NCI-H146 treated with DMSO at 0.1 percent for 48 hours (cell line): Measurements from ENCODE around the gene FBXO2.

Experiments
- DNase-seq: peaks from one replicate; lab custom pipeline; 2025; ENCODE audit not compliant: unreplicated experiment; lab: John Stamatoyannopoulos, UW

FBXO2 gene, protein sequence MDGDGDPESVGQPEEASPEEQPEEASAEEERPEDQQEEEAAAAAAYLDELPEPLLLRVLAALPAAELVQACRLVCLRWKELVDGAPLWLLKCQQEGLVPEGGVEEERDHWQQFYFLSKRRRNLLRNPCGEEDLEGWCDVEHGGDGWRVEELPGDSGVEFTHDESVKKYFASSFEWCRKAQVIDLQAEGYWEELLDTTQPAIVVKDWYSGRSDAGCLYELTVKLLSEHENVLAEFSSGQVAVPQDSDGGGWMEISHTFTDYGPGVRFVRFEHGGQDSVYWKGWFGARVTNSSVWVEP

DNA sequence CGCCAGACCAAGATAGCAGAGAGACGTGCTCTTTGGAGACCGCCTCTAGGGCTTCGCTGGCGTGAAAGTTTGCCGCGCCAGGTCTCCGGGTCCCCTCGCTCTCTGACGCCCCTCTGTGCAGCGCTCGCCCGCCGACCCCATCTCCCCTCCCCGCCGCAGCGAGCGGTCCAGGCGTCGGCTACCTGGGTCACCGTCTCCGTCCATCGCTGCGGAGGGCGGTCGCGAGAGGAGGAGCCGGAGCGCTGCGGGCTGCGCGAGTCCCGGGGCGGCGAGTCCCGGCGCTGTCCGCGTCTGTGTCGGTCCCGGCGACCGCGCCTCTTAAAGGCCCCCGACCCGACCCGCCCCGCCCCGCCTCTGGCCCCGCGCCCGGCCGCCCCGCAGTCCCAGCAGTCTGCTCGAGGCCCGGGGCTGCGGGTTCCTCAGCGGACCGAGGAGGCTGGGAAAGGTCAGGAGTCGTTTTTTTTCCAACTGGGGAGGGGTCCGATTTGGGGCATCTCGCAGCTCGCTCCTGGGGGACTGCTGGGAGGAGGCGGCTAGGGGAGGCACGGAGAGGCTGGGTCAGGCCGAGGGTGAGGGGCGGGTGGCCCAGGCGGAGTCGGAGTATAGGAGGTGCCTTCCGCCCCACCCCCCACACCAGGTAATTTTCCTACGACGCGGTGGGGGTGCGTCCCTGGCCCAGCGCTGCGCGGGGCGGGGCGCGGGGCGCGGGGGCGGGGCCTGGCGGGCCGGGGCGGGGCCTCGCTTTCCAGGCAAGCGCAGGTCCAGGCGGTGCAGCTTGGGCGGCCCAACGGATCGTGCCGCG is at the start of gene FBXO2, which contains the start of gene FBXO44:
Gene FBXO2 (minus strand): TSS at position 293 of the 802 bp plus-strand sequence. CDS start 89 bp downstream, at position 204.
Gene FBXO44 (plus strand): TSS at position 741 of the 802 bp plus-strand sequence. CDS start 959 bp downstream, outside the sequence.
- DNase-seq = no peak

- DNase-seq = no peak
Measured at GRCh38 chr1:11703357-11704193, 49.3 kb upstream of the FBXO2 start.

DNA sequence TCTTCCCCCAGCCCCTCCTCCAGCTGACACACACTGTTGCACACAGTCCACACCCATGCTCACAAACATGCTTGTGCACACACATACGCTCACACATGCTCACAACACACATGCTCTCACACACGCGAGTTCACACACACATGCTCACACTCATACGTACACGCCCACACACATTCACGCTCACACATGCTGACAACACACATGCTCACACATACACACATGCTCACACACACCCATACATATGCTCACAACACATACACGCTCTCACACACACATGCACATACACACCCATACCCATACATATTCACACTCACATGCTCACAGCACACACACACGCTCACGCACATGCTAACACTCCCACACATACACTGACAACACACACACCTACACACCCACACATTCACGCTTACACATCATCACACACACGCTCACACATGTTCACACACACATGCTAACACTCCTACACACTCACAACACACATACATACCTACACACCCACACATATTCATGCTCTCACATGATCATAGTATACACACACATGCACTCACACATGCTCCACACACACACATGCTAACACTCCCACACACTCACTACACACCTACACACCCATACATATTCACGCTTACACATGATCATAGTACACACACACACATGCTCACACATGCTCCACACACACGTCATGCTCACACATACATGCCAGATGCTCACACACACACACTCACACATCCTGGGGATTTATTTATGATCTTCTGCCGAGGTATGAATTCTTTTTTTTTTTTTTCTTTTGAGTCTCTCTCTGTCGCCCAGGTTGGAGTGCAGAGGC is 48.0 kb upstream of the FBXO2 start:
- DNase-seq = no peak

DNA sequence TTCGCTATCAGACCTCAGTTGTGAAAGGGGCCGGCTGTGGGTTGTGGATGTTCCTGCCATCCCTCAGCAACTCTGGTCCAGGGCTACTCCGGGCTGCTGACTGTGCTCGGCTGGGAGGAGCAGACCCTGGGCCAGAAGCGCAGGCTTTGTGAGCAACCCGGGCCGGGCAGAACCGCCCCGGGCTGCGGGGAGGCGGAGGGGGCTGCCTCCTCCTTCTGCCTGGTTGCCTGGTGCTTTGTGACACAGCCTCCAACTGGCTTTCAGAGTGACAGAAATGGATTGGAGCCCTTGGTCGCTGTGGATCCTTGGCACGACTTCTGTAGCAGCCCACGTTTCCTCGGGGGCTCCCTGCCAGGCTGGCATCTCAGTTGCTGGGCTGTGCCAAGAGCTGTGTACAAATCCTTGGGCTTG is 47.3 kb upstream of the FBXO2 start:
- no peak for DNase-seq

- DNase-seq = no peak
Measured at GRCh38 chr1:11700601-11701467, 46.6 kb upstream of the FBXO2 start.

DNA sequence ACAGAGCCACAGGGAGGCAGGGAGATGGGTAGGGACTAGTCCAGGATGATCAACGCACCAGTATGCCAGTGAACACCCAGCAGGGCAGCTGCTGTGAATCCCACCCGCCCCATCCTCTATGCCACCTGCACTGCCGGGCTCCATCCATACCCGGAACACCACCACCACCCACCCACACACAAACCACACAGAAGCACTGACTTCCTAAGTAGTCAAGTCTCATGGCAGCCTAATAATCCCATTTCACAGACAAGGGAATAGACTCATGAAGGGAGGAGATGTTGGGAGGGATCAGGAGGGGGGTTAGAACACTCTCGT is 43.6 kb upstream of the FBXO2 start:
- no peak for DNase-seq

DNA sequence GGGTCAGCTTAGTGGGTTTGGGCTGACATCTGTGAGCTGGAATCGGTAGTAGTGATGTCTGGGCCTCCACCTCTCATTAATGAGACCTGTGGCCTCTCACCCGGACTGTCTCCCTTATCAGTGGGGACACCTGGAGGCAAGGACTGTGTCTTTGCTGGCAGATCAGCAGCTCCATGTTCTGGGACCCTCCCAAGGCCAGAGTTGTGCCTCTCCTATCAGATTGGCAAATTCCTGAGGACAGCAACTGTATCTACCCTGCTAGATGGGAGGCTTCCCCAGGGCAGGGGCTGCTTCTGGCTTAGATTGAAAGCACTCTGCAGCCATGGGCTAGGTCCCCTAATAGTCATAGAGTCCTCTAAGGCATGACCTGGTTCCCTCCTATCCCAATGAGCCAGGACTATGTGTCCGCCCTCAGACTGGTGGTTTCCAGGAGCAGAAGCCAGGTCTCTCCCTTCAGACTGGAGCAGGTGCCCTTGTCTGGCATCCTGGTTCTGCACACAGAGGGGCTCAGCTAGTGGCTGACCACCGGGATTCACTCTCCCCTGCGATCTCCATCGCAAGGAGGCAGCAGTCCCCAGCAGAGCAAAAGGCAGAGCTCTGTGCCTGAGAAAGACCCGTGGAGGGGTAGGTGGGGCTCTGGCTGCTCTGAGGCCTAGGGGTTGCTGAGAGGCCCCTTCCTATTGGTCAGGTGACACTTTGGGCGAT is 43.1 kb upstream of the FBXO2 start:
- DNase-seq = no peak

DNA sequence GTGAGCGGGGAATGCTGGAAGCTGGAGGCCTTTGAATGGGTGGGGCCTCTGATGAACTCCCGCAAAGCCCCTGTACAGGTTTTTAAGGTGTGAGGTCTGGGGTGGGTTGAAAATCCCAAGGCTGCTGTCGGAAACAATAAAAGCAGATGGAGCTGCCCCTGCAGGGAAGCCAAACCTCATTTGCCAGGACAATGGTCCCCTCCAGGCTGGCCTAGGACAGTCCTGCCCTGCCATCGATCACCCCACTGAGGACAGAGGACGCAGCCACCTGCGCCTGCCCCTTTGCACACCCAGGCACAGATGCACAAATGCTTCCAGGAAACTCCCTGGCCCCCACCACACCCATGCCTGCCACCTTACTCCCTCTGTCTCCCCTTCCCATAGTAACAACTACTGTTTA is 41.6 kb upstream of the FBXO2 start:
- no peak for DNase-seq

GRCh38 chr1:11693917-11694316 is 39.7 kb upstream of the FBXO2 start:
- no peak for DNase-seq

DNA sequence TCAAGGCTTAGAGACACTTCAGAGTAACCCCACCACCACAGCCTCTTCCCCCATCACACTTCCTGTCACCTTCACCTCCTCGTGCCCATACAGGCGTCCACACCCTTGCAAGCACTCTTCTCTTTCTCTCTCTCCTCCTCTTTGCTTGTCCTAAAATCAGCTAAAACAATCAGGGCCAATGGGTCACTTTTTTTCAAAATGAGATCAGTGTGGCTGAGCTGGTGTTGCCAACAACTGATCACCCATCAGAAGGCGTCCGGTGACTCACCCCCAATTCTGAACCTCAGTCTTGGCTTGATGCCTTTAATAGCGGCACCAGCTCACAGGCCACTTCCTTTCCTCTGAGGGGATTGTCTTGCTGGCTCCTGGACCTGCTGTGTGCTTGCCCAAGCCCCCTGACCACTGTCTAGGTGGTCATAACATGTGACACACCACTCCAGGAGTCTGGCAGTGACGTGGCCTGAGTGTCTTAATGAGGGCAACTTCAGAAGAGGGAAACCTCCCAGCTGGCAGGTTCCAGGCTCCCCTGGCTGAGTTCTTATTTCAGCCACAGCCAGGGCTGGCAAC is 38.9 kb upstream of the FBXO2 start:
- DNase-seq = no peak

DNA sequence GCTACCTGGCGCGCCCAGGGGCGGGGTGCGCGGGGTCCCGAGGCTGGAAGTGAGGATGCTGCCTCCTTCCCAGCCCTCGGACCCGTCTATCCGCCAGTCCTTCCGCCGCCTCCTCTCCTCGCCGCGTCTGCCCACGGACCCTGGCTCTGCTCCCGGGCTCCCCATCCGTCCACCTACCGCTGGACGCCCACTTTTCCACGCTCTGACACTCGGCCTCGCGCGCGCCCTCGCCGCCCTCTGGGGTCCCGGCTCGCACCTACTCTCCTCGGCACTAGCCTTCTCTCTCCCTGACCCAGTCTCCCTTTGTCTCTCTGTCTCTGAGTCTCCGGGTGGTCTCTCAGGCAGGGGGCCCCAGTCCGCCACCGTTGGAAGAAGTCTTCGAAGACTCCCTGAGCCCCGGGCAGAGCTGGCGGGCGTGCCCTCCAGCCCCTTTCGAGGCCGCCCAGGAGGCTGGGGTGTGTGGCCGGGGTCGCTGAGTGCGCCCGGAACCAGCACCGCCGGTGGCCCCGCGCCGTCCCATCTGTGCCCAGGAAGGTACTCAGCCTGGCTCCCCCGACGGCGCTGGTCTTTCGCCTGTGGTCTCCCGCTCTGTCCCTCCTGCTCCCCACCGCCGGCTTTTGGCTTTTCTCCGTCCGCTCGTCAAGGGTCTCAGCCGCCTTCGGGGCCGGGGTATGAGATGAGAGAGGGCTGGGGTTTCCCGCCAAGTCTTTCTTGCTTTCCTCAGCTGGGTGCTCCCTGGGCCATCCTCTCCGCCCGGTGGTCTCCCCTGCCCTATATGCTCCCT is 37.9 kb upstream of the FBXO2 start:
- DNase-seq = no peak

- peak; percentile 25 for DNase-seq
Measured at GRCh38 chr1:11691302-11691914, 37.2 kb upstream of the FBXO2 start, which contains the start of gene DRAXIN. Gene DRAXIN (plus strand): TSS chr1:11691710. CDS start chr1:11706259, 14,549 bp downstream.

DNA sequence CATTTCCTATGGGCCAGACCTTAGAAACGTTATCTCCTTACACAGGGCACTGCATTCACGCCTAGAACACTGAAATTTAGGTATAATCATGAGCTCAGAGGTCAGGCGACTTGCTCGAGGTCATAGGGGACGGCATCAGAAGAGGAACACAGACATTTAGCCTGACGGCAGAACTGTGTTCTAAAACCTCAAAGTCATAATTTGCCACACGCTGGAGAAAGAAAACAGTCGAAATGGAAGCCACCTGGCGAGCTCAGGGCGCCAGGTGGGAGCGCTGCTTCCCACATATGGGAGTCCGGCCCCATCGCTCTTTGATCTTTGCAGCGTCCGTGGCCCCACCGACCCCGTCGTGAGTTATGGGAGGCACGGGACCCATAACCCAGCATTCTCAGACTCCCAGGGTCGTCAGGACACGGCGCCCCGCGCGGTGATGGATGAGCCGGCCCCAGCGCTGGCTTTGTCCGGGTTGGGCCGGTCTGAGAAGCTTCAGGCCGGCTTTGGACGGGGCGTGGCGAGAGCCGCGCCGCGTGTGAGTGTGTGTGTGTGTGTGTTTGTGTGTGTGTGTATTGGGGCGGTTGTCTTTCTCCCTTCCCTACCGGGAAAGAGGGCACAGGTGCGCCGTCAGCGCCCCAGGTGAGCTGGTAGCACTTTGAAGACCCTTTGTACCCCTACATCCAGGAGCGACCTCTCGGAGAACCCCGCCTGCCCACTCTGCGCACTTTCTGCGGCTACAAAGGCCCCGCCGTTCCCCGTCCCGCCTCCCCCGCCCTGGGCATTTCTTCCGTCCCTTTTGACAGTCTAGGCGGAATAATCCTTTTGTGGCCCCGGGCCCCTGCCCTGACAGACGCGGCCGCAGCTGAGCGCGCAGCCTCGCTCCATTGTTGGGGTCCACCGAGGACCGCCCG is 36.4 kb upstream of the FBXO2 start:
- peak; percentile 66 for DNase-seq

- no peak for DNase-seq
Measured at GRCh38 chr1:11688506-11688905, 34.3 kb upstream of the FBXO2 start.

GRCh38 chr1:11685210-11685752 is 31.1 kb upstream of the FBXO2 start:
- no peak for DNase-seq

DNA sequence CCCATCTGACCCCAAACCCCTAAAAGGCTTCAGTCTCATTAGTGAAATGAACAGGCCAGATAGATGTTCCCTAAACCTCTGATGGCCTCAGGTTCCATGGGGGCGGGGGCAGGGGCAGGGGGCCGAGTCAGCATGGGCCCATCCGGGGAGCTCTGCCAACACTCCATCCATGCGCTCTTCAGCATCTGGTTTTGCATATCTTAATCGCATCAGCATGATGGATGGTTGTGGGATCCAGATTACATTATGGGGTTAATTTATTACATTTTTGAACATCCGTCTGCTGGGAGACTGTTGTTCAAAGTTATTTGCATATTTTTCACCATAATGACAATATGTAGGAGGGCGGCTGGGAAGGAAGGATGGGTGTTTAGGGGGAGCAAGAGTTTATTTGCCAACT is 29.8 kb upstream of the FBXO2 start:
- DNase-seq = no peak
